Brain microvascular endothelial cell (primary cell): ENCODE results near the gene NF1.

Experiments
- DNase-seq: peaks from one replicate; pipeline ENCODE4 v3.0.0-alpha.2; 2020
- H3K27ac ChIP-seq: fragments of 250-450 bp; sonication (Bioruptor Pico); 2 replicates; pipeline ENCODE4 v1.5.1; 2020; ENCODE audit warnings: mild to moderate bottlenecking, moderate library complexity
- H3K27me3 ChIP-seq: fragments of 250-450 bp; sonication (Bioruptor Pico); replicated peaks from 2 replicates; pipeline ENCODE4 v1.5.1; 2020; ENCODE audit warnings: mild to moderate bottlenecking
- H3K36me3 ChIP-seq: fragments of 250-450 bp; sonication (Bioruptor Pico); replicated peaks from 2 replicates; pipeline ENCODE4 v1.5.1; 2020; ENCODE audit warnings: mild to moderate bottlenecking
- H3K4me3 ChIP-seq: 2 replicates; pipeline ENCODE4 v1.5.1; 2011; ENCODE audit warnings: low read depth, mild to moderate bottlenecking, control low read depth, low read length, moderate library complexity
- in situ Hi-C: cut with HindIII; loops from 2 replicates; pipeline ENCODE4 v1.10.0; 2017; ENCODE audit warnings: low sequenced_read_pairs, low pct_ligation_motif_present
- TF ChIP-seq, protein P1 (sequence below): IDR thresholded peaks from 2 replicates; pipeline ENCODE4 v1.5.1; 2011; ENCODE audit warnings: low read depth, mild to moderate bottlenecking, moderate library complexity, low read length, control low read depth, inconsistent platforms; ENCODE audit errors: missing control alignments

NF1 gene

DNA sequence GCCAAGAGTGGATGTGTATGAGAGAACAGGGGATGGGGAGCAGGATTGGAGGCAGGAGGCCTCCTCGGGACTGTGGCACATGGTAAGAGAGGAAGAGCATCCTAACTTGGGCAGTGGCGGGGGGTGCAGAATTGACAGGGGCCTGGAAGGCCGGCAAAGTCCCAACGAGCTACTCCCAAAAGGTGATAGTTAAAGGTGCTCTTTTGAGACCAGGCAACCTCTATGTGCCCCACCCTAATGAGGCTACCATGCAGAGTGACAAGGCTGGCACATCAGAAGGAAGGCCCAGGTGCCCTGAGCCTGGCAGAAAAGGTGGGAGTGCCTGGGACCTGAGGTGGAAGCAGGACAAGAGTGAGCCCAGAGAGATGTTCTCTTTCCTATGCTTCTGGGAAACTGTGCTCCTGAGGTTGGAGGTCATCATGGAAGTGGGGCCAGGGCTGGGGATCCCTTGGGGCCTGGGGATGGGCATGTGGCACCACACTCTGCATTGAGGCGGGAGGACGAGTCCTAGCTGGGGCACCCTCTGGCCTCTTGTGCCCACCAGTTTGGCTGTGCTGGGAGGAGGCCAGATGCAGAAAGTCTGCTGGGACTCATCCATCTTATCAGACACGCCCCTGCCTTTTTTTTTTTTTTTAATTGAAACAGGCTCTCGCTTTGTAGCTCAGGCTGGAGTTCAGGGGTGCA lies 302.6 kb downstream of the NF1 start:
- TF ChIP-seq, protein P1, sequence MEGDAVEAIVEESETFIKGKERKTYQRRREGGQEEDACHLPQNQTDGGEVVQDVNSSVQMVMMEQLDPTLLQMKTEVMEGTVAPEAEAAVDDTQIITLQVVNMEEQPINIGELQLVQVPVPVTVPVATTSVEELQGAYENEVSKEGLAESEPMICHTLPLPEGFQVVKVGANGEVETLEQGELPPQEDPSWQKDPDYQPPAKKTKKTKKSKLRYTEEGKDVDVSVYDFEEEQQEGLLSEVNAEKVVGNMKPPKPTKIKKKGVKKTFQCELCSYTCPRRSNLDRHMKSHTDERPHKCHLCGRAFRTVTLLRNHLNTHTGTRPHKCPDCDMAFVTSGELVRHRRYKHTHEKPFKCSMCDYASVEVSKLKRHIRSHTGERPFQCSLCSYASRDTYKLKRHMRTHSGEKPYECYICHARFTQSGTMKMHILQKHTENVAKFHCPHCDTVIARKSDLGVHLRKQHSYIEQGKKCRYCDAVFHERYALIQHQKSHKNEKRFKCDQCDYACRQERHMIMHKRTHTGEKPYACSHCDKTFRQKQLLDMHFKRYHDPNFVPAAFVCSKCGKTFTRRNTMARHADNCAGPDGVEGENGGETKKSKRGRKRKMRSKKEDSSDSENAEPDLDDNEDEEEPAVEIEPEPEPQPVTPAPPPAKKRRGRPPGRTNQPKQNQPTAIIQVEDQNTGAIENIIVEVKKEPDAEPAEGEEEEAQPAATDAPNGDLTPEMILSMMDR: no peak
- H3K27ac ChIP-seq: no peak overlapping the region
- in situ Hi-C loops: no loop called here

DNA sequence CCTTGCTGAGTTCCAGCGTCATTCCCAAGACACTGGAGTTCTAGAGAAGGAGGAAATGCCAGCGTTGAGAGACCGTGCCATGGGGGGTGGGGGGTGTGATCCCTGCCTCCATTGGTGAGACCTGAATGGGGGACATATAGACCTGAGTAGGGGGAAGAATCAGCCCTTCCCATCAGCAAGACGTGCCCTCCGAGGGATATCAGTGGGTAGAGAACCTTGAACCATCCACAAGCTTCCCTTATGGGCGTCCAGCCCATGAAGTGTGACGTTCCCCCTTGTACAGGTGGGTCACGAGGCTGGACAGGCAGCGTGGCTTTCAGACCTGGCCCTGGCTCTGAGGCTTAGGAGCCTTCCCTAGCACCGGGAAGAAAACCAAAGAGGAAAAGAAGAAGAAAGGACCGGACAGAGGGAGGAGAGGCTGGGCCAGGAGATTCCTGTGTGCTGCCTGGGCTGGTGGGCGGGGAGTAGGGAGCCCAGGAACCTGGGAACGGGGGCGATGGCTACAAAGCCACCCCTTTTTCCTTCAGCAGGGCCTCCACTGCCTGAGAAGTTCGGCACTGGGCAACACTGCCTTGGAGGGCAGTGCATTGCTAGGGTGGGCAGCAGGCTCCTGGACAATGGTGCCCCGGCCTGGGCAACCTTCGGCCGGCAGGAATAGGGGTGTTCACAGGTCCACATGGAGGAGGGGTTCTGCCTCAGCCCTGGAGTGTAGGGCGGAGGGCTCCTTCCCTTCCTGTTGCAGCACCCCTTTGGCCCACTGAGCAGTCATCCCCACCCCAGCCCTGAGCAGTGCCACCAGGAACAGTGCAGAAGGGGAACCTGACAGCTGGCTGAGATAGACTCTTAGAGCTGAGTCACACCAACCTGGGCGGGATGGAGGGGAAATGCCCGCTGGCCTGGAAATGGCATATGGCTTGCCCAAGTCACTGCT lies 303.9 kb downstream of the NF1 start:
- in situ Hi-C loops: no loop called here
- no peak for DNase-seq
- no peaks in the 10 kb centered on the region for H3K36me3 ChIP-seq
- TF ChIP-seq, protein P1: no peak
- H3K27me3 ChIP-seq: no peaks in the 10 kb centered on the region
- no peak overlapping the region for H3K27ac ChIP-seq
- H3K4me3 ChIP-seq: no peak overlapping the region

More for the DNA sequence above, 302.6 kb downstream of the NF1 start:
- no peak overlapping the region for H3K4me3 ChIP-seq
- no peak for DNase-seq
- no peaks in the 10 kb centered on the region for H3K36me3 ChIP-seq
- peaks cover 6% of the 10 kb centered on the region for H3K27me3 ChIP-seq

DNA sequence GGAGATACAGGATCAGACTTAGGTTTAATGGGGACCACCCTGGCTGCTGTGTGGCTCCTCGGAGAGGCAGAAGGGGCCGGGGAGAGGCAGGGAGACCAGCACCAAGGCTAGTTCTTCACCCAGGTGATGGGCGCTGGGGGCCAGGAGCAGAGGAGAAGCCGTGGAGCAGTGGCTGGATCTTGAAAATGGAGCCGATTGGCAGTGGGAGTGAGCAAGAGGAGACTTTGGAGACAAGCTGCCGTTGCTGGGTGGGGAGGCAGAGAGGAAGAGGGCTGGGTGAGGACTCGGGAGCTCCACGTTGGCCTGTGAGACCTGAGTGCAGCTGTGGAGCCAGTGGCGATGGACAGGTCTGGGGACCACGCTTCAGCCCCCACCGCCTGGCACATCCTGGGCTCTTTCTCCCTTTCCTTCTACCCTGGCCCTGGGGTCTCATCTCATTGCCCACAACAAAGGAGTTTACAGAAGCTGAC lies 305.7 kb downstream of the NF1 start:
- DNase-seq: no peak
- Histone ChIP-seq H3K27ac (no peak overlapping the region), H3K4me3 (no peak overlapping the region), H3K27me3 (no peaks in the 10 kb centered on the region), H3K36me3 (no peaks in the 10 kb centered on the region)
- TF ChIP-seq, protein P1: no peak
- in situ Hi-C loops: no loop called here

DNA sequence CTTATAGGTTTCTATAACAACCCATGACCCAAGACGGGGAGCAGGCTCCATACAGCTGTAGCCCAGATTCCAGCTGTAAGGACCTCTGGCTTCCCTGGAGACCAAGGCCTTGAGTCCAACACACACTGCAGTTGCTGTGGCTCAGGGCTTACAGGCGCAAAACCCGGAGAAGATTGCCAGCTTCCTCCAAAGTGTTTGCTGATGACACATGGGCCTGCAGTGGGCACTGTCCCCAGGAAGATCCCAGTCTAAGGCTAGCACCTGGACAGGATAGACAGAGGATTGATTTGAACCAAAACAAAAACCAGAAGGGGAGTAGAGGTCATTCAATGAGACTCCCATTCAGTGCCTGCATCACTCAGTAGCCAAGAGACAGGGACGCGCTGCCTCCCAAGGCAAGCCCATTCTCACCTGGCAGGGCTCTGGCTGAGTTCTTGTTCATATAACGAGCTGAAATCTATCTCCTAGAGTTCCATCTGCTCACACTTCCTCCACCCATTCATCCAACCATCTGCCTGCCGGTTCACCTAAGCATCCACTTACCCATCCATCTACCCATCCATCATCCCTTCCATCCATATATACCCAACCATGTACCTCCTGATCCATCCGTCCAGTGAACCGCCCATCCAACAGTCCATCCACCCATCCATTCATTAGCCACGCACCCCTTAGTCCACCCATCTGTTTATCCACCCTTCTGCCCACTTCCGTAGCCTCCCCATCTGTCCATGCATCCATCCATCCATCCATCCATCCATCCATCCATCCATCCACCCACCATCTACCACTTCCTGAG lies 306.9 kb downstream of the NF1 start:
- H3K4me3 ChIP-seq: no peak overlapping the region

More for the DNA sequence above, 306.9 kb downstream of the NF1 start:
- TF ChIP-seq, protein P1: no peak
- peaks cover 5% of the 10 kb centered on the region for H3K27me3 ChIP-seq
- no peaks in the 10 kb centered on the region for H3K36me3 ChIP-seq
- DNase-seq: no peak
- in situ Hi-C loops: no loop called here
- no peak overlapping the region for H3K27ac ChIP-seq
